K562 (cell line): ENCODE data around the gene GBX1. TPM values are rescaled to one million over a fixed set of nuclear protein-coding genes. Genes with fewer than 3 reads are reported as not detected.
A peak's percentile ranks its signal among the peaks of the same experiment; 100 is the strongest.

Experiments
- ASH1L ChIP-seq: fragments of 450-650 bp; IDR thresholded peaks from 2 replicates; pipeline ENCODE4 v1.6.1; 2018; ENCODE audit warnings: borderline replicate concordance, mild to moderate bottlenecking, low read depth; ENCODE audit not compliant: partially characterized antibody
- FOXJ2 ChIP-seq: fragments of 200-800 bp; sonication (Bioruptor generic); IDR thresholded peaks from 2 replicates; pipeline ENCODE4 v1.6.1; 2016; ENCODE audit warnings: missing genetic modification characterization, missing compliant biosample characterization
- JUND ChIP-seq, 2 experiments: IDR thresholded peaks; 2 replicates in 1 of 2; 3 replicates in 1 of 2; pipeline ENCODE4 v1.6.1; 2011; ENCODE audit warnings: borderline replicate concordance in 2 of 2, low read depth in 2 of 2, low read length in 2 of 2, improper control_type of control experiment in 1 of 2, missing biosample characterization in 1 of 2, missing genetic modification characterization in 1 of 2, missing genetic modification reagents in 1 of 2
- KAT7 ChIP-seq: sonication (generic); formaldehyde crosslinking; IDR thresholded peaks from 2 replicates; pipeline ENCODE4 v1.8.0; 2022; ENCODE audit warnings: missing genetic modification reagents, mild to moderate bottlenecking, borderline replicate concordance
- NCOA4 ChIP-seq: fragments of 450-650 bp; IDR thresholded peaks from 2 replicates; pipeline ENCODE4 v1.6.1; 2018; ENCODE audit warnings: mild to moderate bottlenecking; ENCODE audit not compliant: partially characterized antibody
- NFE2 ChIP-seq: IDR thresholded peaks from 2 replicates; pipeline ENCODE4 v1.6.1; 2014; ENCODE audit warnings: antibody characterized with exemption, low read depth
- SIN3A ChIP-seq, 2 experiments: fragments of 150-350 bp in 1 of 2; IDR thresholded peaks; 2 replicates each; pipeline ENCODE4 v1.6.1; 2011 to 2016; ENCODE audit warnings: borderline replicate concordance in 2 of 2, low read depth in 2 of 2, low read length in 2 of 2, mild to moderate bottlenecking in 2 of 2, moderate library complexity in 2 of 2; ENCODE audit not compliant: control insufficient read depth in 1 of 2
- SPI1 ChIP-seq: IDR thresholded peaks from 2 replicates; pipeline ENCODE4 v1.6.1; 2011; ENCODE audit warnings: low read depth, low read length, control low read depth, borderline replicate concordance
- SUPT5H ChIP-seq: fragments of 450-650 bp; IDR thresholded peaks from 2 replicates; pipeline ENCODE4 v1.6.1; 2016
- ZBTB8A ChIP-seq: fragments of 450-650 bp; IDR thresholded peaks from 2 replicates; pipeline ENCODE4 v1.6.1; 2018; ENCODE audit warnings: mild to moderate bottlenecking, moderate library complexity; ENCODE audit not compliant: partially characterized antibody
- ZC3H4 ChIP-seq: sonication (generic); formaldehyde crosslinking; IDR thresholded peaks from 2 replicates; pipeline ENCODE4 v1.9.0; 2021; ENCODE audit warnings: missing genetic modification reagents, borderline replicate concordance
- ZNF232 ChIP-seq: sonication (generic); formaldehyde crosslinking; IDR thresholded peaks from 2 replicates; pipeline ENCODE4 v1.8.0; 2022; ENCODE audit warnings: mild to moderate bottlenecking, missing genetic modification reagents
- polyA plus RNA-seq, 8 experiments: library from polyadenylated mRNA; depleted of rRNA in 4 of 8; stranded (reverse) in 5 of 8; unstranded in 3 of 8; fragments of >200 nt; fragmentation: Nextera tagmentation in 2 of 8; fragmentation: Illumina TruSeq in 1 of 8; extraction: Ambion mirVana in 2 of 8; extraction: Trizol in 1 of 8; gene quantifications; 2 replicates each; pipeline versions ENCODE4 v1.2.1 to v1.2.3, GENCODE V29; 2011 to 2014; ENCODE audit warnings: inconsistent platforms in 1 of 8, missing spikeins in 1 of 8
- total RNA-seq, 7 experiments: library from RNA; depleted of rRNA in 6 of 7; stranded (reverse); fragments of >200 nt in 6 of 7; fragmentation: Illumina TruSeq in 2 of 7; extraction: Trizol in 2 of 7; gene quantifications; 2 replicates each; pipeline versions ENCODE4 v1.2.1 to v1.2.3, GENCODE V29; 2011 to 2021; ENCODE audit warnings: low replicate concordance in 1 of 7
- TF ChIP-seq, protein P1 (sequence below): fragments of 450-650 bp; IDR thresholded peaks from 2 replicates; pipeline ENCODE4 v1.6.1; 2017; ENCODE audit warnings: antibody characterized with exemption

Gene GBX1
- total and polyA plus RNA-seq, 9 of the 15 experiments (the other 6 are each of a cell fraction or from before 2014, with no cell fraction given): not detected

GRCh38 chr7:151168003-151168786, 701 bp upstream of the GBX1 start (continued):
- TF ChIP-seq KAT7 (CRISPR knock-in tag) (no peak), NCOA4 (peak; percentile 30), ASH1L (peak; percentile 21), SIN3A (IDR thresholded peaks at IDR 0.05; ENCODE audit: borderline replicate concordance in 2 of 2, control insufficient read depth in 1 of 2, low read depth in 2 of 2, low read length in 2 of 2) (peak in 1 of 2 experiments; percentile 44; a peak in 1 of 4 replicates), NFE2 (no peak), ZC3H4 (no peak), SPI1 (no peak), FOXJ2 (no peak), SUPT5H (no peak), ZBTB8A (no peak), ZNF232 (CRISPR knock-in tag) (no peak), JUND (IDR thresholded peaks at IDR 0.05; ENCODE audit: borderline replicate concordance, low read depth, low read length) (peak; percentile 39; the same call in 1 of the 2 replicates), JUND (tag; IDR thresholded peaks at IDR 0.05; ENCODE audit: borderline replicate concordance, low read depth, low read length) (no peak)
- TF ChIP-seq, protein P1, sequence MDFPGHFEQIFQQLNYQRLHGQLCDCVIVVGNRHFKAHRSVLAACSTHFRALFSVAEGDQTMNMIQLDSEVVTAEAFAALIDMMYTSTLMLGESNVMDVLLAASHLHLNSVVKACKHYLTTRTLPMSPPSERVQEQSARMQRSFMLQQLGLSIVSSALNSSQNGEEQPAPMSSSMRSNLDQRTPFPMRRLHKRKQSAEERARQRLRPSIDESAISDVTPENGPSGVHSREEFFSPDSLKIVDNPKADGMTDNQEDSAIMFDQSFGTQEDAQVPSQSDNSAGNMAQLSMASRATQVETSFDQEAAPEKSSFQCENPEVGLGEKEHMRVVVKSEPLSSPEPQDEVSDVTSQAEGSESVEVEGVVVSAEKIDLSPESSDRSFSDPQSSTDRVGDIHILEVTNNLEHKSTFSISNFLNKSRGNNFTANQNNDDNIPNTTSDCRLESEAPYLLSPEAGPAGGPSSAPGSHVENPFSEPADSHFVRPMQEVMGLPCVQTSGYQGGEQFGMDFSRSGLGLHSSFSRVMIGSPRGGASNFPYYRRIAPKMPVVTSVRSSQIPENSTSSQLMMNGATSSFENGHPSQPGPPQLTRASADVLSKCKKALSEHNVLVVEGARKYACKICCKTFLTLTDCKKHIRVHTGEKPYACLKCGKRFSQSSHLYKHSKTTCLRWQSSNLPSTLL: peak; percentile 54; the same call in 1 of the 2 replicates
